Ishikawa (cell line): ENCODE data around the gene CTSL.

ENCODE experiments used
- CEBPB ChIP-seq: IDR thresholded peaks from 2 replicates; pipeline ENCODE4 v1.6.1; 2012
- CREB1 ChIP-seq: IDR thresholded peaks from 2 replicates; pipeline ENCODE4 v1.6.1; 2012; ENCODE audit warnings: low read depth
- EGR1 ChIP-seq: IDR thresholded peaks from 2 replicates; pipeline ENCODE4 v1.6.1; 2012
- EP300 ChIP-seq: IDR thresholded peaks from 2 replicates; pipeline ENCODE4 v1.6.1; 2012; ENCODE audit warnings: borderline replicate concordance
- FOXM1 ChIP-seq: IDR thresholded peaks from 2 replicates; pipeline ENCODE4 v1.6.1; 2012; ENCODE audit warnings: low read depth, borderline replicate concordance
- NFIC ChIP-seq: IDR thresholded peaks from 2 replicates; pipeline ENCODE4 v1.6.1; 2012
- RAD21 ChIP-seq: IDR thresholded peaks from 2 replicates; pipeline ENCODE4 v1.6.1; 2012; ENCODE audit warnings: low read depth
- TAF1 ChIP-seq: IDR thresholded peaks from 2 replicates; pipeline ENCODE4 v1.6.1; 2012; ENCODE audit warnings: low read depth, mild to moderate bottlenecking
- TCF12 ChIP-seq: IDR thresholded peaks from 2 replicates; pipeline ENCODE4 v1.6.1; 2012; ENCODE audit warnings: low read depth
- TEAD4 ChIP-seq: IDR thresholded peaks from 2 replicates; pipeline ENCODE4 v1.6.1; 2012
- USF1 ChIP-seq: IDR thresholded peaks from 2 replicates; pipeline ENCODE4 v1.6.1; 2012
- YY1 ChIP-seq: IDR thresholded peaks from 2 replicates; pipeline ENCODE4 v1.6.1; 2012; ENCODE audit warnings: low read depth
- ZBTB7A ChIP-seq: IDR thresholded peaks from 2 replicates; pipeline ENCODE4 v1.6.1; 2012; ENCODE audit warnings: low read depth
- TF ChIP-seq, protein P1 (sequence below): IDR thresholded peaks from 2 replicates; pipeline ENCODE4 v1.6.1; 2012; ENCODE audit warnings: low read depth, mild to moderate bottlenecking
- TF ChIP-seq, protein P2 (sequence below): IDR thresholded peaks from 2 replicates; pipeline ENCODE4 v1.6.1; 2012

Gene CTSL

GRCh38 chr9:87722393-87723088, 3.4 kb upstream of the CTSL start:
- TF ChIP-seq USF1, result no peak
- no peak for TF ChIP-seq EGR1
- TF ChIP-seq NFIC, result no peak
- TF ChIP-seq TEAD4, result no peak

DNA sequence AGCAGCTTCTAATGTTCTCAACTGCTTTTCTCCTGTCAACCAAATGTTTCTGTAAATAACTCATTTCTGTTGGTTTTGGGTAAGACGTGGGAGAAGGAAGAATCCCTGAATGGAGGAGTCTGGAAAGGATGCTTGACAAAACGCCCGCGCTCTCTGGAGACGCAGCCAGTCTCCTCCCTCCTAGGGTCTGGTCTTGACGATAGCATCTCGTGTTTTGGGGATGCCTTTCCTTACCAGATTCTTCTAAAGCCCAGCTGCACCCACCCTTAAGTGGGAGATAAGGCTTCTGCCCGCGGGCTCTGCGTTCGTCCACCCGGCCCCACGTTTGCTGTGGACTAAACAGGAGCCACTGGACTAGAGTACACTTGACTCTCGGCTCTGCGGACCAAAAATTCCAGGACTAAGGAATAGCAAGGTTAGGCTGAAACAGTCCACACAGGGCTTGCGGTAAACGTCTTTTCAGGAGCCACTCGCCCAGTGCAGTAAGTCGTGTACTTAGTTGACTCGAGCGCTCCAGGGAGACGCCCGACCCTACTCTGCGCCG, 491 bp upstream of the CTSL start:
- TF ChIP-seq, protein P1, sequence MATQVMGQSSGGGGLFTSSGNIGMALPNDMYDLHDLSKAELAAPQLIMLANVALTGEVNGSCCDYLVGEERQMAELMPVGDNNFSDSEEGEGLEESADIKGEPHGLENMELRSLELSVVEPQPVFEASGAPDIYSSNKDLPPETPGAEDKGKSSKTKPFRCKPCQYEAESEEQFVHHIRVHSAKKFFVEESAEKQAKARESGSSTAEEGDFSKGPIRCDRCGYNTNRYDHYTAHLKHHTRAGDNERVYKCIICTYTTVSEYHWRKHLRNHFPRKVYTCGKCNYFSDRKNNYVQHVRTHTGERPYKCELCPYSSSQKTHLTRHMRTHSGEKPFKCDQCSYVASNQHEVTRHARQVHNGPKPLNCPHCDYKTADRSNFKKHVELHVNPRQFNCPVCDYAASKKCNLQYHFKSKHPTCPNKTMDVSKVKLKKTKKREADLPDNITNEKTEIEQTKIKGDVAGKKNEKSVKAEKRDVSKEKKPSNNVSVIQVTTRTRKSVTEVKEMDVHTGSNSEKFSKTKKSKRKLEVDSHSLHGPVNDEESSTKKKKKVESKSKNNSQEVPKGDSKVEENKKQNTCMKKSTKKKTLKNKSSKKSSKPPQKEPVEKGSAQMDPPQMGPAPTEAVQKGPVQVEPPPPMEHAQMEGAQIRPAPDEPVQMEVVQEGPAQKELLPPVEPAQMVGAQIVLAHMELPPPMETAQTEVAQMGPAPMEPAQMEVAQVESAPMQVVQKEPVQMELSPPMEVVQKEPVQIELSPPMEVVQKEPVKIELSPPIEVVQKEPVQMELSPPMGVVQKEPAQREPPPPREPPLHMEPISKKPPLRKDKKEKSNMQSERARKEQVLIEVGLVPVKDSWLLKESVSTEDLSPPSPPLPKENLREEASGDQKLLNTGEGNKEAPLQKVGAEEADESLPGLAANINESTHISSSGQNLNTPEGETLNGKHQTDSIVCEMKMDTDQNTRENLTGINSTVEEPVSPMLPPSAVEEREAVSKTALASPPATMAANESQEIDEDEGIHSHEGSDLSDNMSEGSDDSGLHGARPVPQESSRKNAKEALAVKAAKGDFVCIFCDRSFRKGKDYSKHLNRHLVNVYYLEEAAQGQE, result no peak
- TF ChIP-seq, protein P2, sequence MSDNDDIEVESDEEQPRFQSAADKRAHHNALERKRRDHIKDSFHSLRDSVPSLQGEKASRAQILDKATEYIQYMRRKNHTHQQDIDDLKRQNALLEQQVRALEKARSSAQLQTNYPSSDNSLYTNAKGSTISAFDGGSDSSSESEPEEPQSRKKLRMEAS, result no peak
- no peak for TF ChIP-seq CREB1
- no peak for TF ChIP-seq NFIC
- no peak for TF ChIP-seq RAD21
- no peak for TF ChIP-seq USF1
- TF ChIP-seq TEAD4, result no peak
- no peak for TF ChIP-seq EP300
- TF ChIP-seq FOXM1, result no peak
- no peak for TF ChIP-seq TAF1
- TF ChIP-seq EGR1, result no peak
- no peak for TF ChIP-seq ZBTB7A
- no peak for TF ChIP-seq CEBPB
- no peak for TF ChIP-seq YY1
- no peak for TF ChIP-seq TCF12

DNA sequence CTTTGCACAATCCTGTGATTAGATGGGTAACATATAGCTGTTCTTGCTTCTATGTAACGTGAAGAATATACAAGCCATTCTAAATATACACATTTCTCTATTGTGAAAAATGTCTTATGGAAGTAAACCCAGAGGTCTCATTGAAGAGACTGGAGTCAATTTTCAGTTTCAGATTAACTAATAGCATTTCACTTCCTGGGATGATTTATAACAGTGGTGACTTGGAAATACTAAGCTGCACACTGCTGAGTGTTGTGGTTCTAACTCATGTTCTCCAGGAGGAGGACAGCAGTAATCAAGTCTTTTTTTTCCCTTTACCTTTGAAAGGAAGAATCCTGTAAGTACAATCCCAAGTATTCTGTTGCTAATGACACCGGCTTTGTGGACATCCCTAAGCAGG, 3.3 kb downstream of the CTSL start:
- no peak for TF ChIP-seq EP300
- no peak for TF ChIP-seq CEBPB
- TF ChIP-seq NFIC, result no peak
- TF ChIP-seq, protein P2, result no peak
- no peak for TF ChIP-seq YY1
- TF ChIP-seq, protein P1, result no peak
- TF ChIP-seq TAF1, result no peak
- TF ChIP-seq FOXM1, result no peak
- TF ChIP-seq TCF12, result no peak
- no peak for TF ChIP-seq TEAD4
- no peak for TF ChIP-seq RAD21
- TF ChIP-seq USF1, result no peak

DNA sequence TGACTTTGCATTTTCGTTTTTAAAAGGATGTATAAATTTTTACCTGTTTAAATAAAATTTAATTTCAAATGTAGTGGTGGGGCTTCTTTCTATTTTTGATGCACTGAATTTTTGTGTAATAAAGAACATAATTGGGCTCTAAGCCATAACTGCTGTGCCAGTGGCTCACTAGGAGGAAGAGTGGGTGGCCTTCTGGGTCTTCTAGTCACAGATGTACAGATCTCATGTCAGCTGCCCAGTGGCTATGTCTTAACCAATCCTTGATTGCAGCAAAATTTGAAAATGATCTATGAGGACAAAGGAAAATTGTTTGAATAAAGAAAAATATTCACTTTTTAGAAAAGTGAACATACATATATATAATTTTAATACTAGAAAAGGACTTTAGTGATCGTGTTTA, 5.4 kb downstream of the CTSL start:
- TF ChIP-seq TEAD4 (no peak), NFIC (no peak), TCF12 (no peak), RAD21 (no peak)
- TF ChIP-seq, protein P2, result no peak

GRCh38 chr9:87732344-87732743, 6.4 kb downstream of the CTSL start:
- TF ChIP-seq TAF1, result no peak
- no peak for TF ChIP-seq RAD21
- TF ChIP-seq, protein P2, result no peak
- TF ChIP-seq, protein P1, result no peak
